T-helper 1 cell treated with Interleukin-12 subunit alpha and Interleukin-12 subunit beta and Interleukin-4 antibody, amounts not matched to agents 30 ng/mL and 1 ng/mL, for 36 hours (primary cell): ENCODE results near the gene CTNS. TPM values are rescaled to one million over a fixed set of nuclear protein-coding genes. Genes with fewer than 3 reads are reported as not detected.

Source experiments
- intact Hi-C: fragments of 100-400 bp; cut with micrococcal nuclease; formaldehyde crosslinking; loops from one replicate; pipeline ENCODE4 v1.15.1; 2024
- total RNA-seq: library from RNA; stranded (reverse); gene quantifications from 2 replicates; pipeline ENCODE4 v1.2.3, GENCODE V29; 2022

CTNS gene
- total RNA-seq, 1 donor from 2014 or later: 21.3 TPM

- intact Hi-C loops: no loop called here
These were observed 21.6 kb downstream of the CTNS start for GRCh38 chr17:3657874-3658783.

- intact Hi-C loops: no loop called here
These were observed 22.4 kb downstream of the CTNS start for GRCh38 chr17:3658784-3659449.

GRCh38 chr17:3659541-3660111, 23.1 kb downstream of the CTNS start:
- intact Hi-C loops: loop anchor here (10.0 kb wide), 1 partner anchor 305 kb away; the partner anchor contains the start of gene ATP2A3

- intact Hi-C loops: loop anchor here (10.0 kb wide), 1 partner anchor 304 kb away; the partner anchor contains the start of gene ATP2A3
These were observed 23.8 kb downstream of the CTNS start for GRCh38 chr17:3660311-3660891.

- intact Hi-C loops: loop anchor here (10.0 kb wide), 1 partner anchor 301 kb away; the partner anchor contains the start of gene ATP2A3
These were observed 26.8 kb downstream of the CTNS start for GRCh38 chr17:3663102-3664011.

GRCh38 chr17:3665834-3666233, 29.3 kb downstream of the CTNS start:
- intact Hi-C loops: loop anchor here (10.0 kb wide), 1 partner anchor 299 kb away; the partner anchor contains the start of gene ATP2A3

DNA sequence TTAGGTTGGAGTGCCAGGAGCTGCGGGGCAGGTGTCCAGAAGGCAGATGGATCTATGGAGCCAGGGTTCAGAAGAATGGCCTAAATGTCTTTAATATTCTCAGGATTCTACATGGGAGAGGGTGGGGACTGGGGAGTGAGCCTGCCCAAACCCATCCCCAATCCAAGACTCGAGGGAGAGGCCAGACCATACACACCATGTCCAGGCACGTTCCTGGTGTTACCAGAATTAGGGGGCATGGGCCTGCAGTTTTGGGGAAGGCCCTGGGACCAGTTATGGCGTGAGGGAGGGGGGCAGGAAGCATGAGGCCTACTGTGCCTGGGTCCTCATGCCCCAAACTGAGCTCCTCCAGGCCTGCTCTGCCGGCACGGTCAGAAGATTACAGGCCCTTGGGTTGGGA, 30.0 kb downstream of the CTNS start:
- intact Hi-C loops: loop anchor here (10.0 kb wide), 1 partner anchor 298 kb away; the partner anchor contains the start of gene ATP2A3

- intact Hi-C loops: loop anchor here (1.0 to 10.0 kb wide), 9 partner anchors 27 to 618 kb away; partner anchors contain the start of genes ATP2A3, CAMKK1, CTNS and CYB5D2
These were observed 31.1 kb downstream of the CTNS start for GRCh38 chr17:3667366-3668278.

- intact Hi-C loops: loop anchor here (1.0 to 10.0 kb wide), 9 partner anchors 26 to 619 kb away; partner anchors contain the start of genes ATP2A3, CAMKK1, CTNS and CYB5D2
These were observed 31.9 kb downstream of the CTNS start, which contains the start of the genes EMC6 and TAX1BP3 for GRCh38 chr17:3668279-3669084. Gene EMC6 (plus strand): TSS chr17:3668812. CDS start chr17:3669147, 335 bp downstream. Gene TAX1BP3 (minus strand): TSS chr17:3668578. CDS start chr17:3668526, 52 bp downstream.

GRCh38 chr17:3669085-3669347, 32.5 kb downstream of the CTNS start:
- intact Hi-C loops: loop anchor here (2.0 to 10.0 kb wide), 2 partner anchors 26 to 296 kb away; partner anchors contain the start of gene ATP2A3

- intact Hi-C loops: loop anchor here (2.0 to 10.0 kb wide), 2 partner anchors 25 to 295 kb away; partner anchors contain the start of gene ATP2A3
These were observed 33.0 kb downstream of the CTNS start for GRCh38 chr17:3669548-3669947.

GRCh38 chr17:3672571-3672970, 36.0 kb downstream of the CTNS start:
- intact Hi-C loops: no loop called here

- intact Hi-C loops: no loop called here
These were observed 39.3 kb downstream of the CTNS start for GRCh38 chr17:3675886-3676285.

DNA sequence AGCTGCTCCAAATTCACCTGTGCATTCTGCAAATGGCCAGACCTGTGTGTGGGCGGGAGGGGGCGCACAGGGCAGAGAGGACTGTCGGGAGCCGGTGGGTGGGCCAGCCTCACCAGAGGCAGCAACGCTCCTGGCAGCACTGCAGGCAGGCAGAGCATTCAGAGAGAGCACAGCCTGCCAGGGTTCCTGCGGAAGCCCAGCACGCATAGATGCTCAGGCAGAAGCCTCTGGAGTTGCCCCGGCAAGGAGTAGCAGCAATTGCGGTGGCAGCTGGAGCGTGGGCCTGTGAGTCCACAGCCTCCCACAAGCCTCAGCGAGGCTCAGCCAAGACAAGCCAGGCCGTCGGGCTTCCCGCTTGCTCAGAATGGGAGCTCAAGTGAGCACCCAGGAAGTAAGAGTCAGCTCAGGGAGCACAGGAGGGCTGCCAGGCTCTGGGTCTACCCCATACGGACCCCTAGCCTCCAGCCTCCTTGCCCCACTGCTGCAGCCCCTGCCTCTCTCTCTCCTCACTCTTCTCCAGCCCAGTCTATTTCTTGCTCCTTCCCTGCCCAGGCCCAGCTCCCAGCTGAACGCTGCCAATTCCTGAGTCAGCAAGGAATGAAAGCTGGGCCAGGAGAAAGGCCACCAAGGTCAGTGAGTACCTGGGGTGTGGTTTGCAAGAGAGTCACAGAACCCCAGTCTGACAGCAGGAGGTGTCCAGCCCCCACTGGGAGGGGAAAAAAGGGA, 41.7 kb downstream of the CTNS start:
- intact Hi-C loops: no loop called here

DNA sequence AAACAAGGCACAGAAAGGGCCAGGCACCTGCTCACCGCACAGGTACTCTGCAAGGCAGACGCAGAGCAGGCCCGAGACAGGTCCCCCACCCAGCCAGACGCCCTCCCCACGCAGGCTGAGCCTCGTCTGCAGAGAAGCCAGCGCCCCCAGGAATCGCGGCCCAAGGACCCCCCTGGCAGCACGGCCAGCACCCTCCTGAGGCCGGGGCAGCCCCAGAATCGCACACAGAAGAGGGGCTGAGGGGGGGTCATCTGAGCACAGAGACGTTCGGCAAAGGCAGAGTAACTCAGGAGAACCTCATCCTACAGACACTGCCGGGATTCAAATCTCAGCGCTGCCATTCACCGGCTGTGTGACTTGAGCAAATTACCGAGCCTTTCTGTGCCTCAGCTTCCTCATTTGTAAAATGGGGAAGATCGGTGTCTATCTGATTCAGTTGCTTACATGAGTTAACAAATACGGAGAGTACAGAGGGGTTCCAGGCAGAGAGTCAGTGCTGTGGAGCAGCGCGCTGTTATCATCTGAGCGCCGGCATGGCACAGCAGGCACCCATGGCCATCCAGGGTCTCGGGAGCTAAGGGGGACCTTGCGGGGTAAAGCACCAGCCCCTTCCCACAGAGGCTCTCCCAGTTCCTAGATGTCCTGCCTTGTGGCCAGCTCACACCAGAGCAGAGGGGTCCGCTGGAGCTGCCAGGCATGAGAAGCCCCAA, 42.4 kb downstream of the CTNS start:
- intact Hi-C loops: no loop called here

DNA sequence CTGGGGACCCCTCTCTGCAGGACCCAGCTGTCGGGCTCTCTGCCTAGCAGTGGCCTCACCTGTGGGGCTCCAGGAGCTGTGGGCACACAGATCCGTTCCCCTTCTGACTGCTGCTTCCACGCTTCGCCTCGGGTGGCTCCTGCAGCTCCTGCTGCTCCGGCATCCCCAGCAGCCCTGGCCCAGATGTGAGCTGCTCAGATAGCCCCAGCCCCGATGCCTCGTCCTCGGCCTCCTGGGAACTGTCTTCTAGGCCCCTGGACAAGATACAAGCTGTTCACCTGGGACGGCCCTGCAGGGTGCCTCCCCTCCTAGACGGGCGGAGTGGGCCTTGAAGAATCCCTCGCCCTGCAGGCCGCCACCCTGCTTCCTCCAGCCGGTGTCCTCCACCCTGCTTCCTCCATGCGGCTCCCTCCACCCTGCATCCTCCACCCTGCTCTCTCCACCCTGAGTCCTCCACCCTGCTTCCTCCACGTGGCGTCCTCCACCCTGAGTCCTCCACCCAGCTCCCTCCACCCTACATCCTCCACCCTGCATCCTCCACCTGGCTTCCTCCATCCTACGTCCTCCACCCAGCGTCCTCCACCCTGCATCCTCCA, 43.1 kb downstream of the CTNS start:
- intact Hi-C loops: no loop called here
